HG03045 (cell line): ENCODE data around the gene CALCOCO1.

ENCODE experiments used
- ATAC-seq: cut with Tn5 transposase; IDR thresholded peaks from one replicate; pipeline ENCODE4 v1.9.1; 2021; ENCODE audit warnings: mild to moderate bottlenecking, moderate library complexity; ENCODE audit not compliant: unreplicated experiment

The CALCOCO1 gene

DNA sequence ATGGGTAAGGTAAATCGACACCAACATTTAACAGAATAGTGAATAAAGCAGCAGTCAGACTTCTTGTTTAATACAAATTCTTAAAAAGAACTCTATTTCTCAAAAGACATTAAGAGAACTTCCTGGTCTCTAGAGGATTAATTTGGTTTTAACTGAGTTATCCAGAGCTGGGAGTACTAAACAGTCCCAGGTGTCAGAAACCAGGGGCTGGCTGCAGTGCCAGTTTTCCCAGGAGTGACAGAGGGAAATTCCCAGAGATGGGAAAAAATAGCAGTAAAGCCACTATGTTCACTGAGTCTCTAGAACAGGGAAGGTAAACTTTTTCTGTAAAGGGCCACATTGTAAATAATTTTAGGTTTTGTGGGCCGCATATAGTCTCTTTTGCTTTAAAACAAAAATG lies 60.2 kb downstream of the CALCOCO1 start:
- ATAC-seq, result no peak

DNA sequence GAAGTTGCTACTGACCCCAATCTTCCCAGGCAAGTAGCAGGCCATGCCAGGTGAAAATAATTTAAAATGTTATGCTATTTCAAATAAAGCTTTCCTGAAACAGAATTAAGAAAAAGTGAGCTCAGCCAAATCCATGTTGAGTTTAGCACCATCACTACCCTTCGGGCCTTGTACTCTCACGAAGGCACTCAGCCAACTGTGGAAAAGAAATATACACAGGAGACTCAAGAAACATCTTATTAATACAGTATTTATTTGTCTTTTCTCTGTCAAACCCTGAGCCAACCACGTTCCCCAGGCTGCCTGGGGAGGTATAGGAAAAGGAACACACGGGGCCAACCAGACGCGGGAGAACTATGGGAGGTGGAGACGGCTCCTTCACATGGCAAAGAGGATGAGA lies 62.3 kb downstream of the CALCOCO1 start:
- no peak for ATAC-seq

DNA sequence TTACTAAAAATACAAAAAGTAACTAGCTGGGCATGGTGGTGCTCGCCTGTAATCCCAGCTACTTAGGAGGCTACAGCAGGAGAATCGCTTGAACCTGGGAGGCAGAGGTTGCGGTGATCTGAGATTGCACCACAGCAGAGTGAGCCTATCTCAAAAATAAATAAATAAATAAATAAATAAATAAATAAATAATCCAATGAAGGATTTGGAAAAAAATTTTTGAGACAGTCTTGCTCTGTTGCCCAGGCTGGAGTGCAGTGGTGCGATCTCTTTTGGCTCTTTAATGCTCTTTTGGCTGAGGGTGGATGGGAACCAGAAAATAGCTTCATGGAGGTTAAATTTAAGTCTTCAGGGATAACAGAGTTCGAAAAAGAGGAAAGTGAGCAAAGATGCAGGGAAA lies 63.1 kb downstream of the CALCOCO1 start:
- ATAC-seq, result no peak

DNA sequence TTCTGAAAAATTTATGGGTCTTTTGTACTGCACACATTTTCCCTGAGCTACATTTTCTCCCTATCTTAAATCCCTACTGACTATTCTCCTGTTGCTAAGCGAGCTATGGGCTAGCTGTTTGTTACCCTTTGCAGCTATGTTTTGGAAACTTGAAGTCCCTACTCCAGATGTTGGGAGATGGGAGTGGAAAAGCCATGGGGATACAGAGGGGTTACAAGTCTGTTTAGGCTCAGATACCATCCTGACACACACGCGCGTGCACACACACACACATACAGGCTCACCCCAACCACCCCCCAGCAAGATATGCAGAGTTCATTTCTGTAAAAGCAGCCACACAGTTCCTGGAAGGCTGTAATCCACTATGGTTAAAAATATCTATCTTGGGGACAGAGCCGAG lies 67.2 kb downstream of the CALCOCO1 start:
- ATAC-seq, result no peak

DNA sequence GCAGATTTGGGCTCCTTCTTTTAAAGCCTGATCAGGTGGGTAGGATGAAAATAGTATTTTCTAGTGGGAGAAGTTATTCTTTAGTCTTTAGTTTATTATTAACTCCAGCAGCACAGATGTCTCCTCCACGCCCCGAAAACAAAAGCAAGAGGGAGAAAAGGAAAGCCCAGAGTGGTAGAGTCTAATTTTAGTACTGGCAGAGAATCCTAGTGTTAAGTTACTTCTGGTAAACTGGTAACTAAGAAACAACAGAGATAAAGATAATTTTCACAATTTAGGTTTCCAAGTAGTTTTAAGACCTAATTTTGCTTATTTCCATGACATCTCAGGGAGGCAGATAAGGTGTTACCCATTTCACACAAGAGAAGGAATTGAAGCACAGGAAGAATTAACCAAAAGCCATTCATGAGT lies 67.7 kb downstream of the CALCOCO1 start:
- no peak for ATAC-seq

DNA sequence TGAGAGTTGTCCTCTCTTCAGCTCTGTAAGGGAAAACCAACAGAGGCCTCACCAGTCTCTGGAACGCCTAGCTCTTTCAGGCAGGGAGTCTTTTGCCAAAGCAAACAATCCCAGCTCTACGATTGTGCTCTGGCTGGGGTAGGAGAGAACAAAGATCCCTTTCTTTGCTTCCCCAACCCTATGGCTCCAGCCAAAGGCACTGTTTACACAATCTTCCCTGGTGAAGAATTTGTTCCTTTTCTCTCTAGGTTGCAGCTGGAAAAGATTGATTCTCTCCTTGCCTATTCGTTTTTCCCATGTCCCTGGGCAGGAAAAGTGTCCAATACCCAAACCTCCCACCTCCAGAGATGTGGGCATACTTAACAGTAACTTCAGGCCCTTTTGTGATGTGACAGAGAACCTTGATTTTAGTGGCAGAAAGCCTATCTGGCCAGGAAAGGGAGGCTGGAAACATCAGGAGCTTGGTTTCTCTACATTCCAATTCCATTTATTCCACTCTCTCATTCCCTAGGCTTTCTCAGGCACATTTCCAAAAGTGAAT lies 68.2 kb downstream of the CALCOCO1 start:
- no peak for ATAC-seq
